Cardiac muscle cell (in vitro differentiated cells and primary cell): ENCODE measurements around the gene L3MBTL4. TPM values are rescaled to one million over a fixed set of nuclear protein-coding genes. Genes with fewer than 3 reads are reported as not detected.
A peak's percentile ranks its signal among the peaks of the same experiment; 100 is the strongest.

Experiments
- DNase-seq, 2 donors: peaks; one replicate each; pipeline versions ENCODE4 v3.0.0 to v3.0.0-alpha.2; 2010 to 2017; ENCODE audit warnings: low read depth in 1 of 2, low spot score in 1 of 2
- H3K27ac ChIP-seq: fragments of 200-600 bp; sonication (generic); 2 replicates; pipeline ENCODE4 v1.5.1; 2016
- H3K27me3 ChIP-seq: fragments of 200-600 bp; sonication (generic); 2 replicates; pipeline ENCODE4 v1.6.0; 2016; ENCODE audit warnings: control low read depth
- H3K36me3 ChIP-seq: fragments of 200-600 bp; sonication (generic); 2 replicates; pipeline ENCODE4 v1.5.1; 2016; ENCODE audit warnings: control low read depth
- H3K4me1 ChIP-seq: fragments of 200-600 bp; sonication (generic); 2 replicates; pipeline ENCODE4 v1.8.1; 2017; ENCODE audit warnings: low read depth, mild to moderate bottlenecking, mixed run types
- H3K4me3 ChIP-seq: fragments of 200-600 bp; sonication (generic); 2 replicates; pipeline ENCODE4 v1.5.1; 2016; ENCODE audit warnings: mild to moderate bottlenecking
- H3K9me3 ChIP-seq: fragments of 200-600 bp; sonication (generic); 2 replicates; pipeline ENCODE4 v1.5.1; 2017; ENCODE audit warnings: low read depth, mild to moderate bottlenecking, control low read depth
- CTCF ChIP-seq: IDR thresholded peaks from 2 replicates; pipeline ENCODE4 v1.5.1; 2012; ENCODE audit warnings: low read depth, mild to moderate bottlenecking, low read length
- polyA plus RNA-seq: library from polyadenylated mRNA; unstranded; fragments of >200 nt; fragmentation: Nextera tagmentation; extraction: Ambion mirVana; gene quantifications from 2 replicates; pipeline ENCODE4 v1.2.1, GENCODE V29; 2016
- total RNA-seq: library from RNA; depleted of rRNA; stranded (reverse); fragments of >200 nt; gene quantifications from 2 replicates; pipeline ENCODE4 v1.2.3, GENCODE V29; 2016

Gene L3MBTL4
- total and polyA plus RNA-seq, 2 experiments from 2014 or later = 4.4 to 7.7 TPM

GRCh38 chr18:6236258-6236657 lies 178.5 kb downstream of the L3MBTL4 start:
- no peak overlapping the region for H3K27ac ChIP-seq
- no peaks in the 10 kb centered on the region for H3K36me3 ChIP-seq
- H3K4me3 ChIP-seq = no peak overlapping the region
- H3K4me1 ChIP-seq = peaks cover 21% of the 10 kb centered on the region
- no peaks in the 10 kb centered on the region for H3K27me3 ChIP-seq
- no peak for TF ChIP-seq CTCF
- H3K9me3 ChIP-seq = no peaks in the 10 kb centered on the region
- DNase-seq = no peak

- H3K9me3 ChIP-seq = no peaks in the 10 kb centered on the region
- H3K4me1 ChIP-seq = peaks cover 34% of the 10 kb centered on the region
- H3K27ac ChIP-seq = peak overlapping the region; percentile 32
- H3K27me3 ChIP-seq = no peaks in the 10 kb centered on the region
- no peak for TF ChIP-seq CTCF
- H3K36me3 ChIP-seq = no peaks in the 10 kb centered on the region
- no peak for DNase-seq
- H3K4me3 ChIP-seq = no peak overlapping the region
Measured at GRCh38 chr18:6222271-6222670, 192.4 kb downstream of the L3MBTL4 start.

DNA sequence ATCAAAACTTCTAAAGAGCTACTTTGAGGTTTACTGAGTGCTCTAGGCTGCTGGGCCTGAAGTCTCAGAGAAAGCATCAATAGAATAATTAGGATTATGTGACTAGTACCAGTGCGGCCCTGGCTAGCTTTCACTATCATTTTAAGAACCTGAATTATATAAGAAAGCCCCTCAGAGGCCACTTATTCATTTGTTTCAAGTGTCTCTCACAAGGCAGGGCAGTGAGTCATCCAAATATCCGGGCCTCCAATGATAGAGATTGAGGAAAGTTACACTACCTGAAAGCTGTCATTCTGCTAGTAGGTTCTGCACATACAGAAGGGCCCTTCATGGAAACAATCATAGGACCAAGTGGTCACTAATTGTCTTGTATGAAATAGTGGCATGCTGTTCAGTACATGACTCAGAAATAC lies 193.1 kb downstream of the L3MBTL4 start:
- H3K4me1 ChIP-seq = peaks cover 34% of the 10 kb centered on the region
- no peak for DNase-seq
- no peak for TF ChIP-seq CTCF
- no peak overlapping the region for H3K4me3 ChIP-seq
- no peaks in the 10 kb centered on the region for H3K9me3 ChIP-seq
- peak overlapping the region; percentile 32 for H3K27ac ChIP-seq
- no peaks in the 10 kb centered on the region for H3K27me3 ChIP-seq
- no peaks in the 10 kb centered on the region for H3K36me3 ChIP-seq

- Histone ChIP-seq H3K36me3 (no peaks in the 10 kb centered on the region), H3K4me1 (peaks cover 41% of the 10 kb centered on the region), H3K27me3 (no peaks in the 10 kb centered on the region), H3K4me3 (no peak overlapping the region), H3K27ac (peak overlapping the region; percentile 50), H3K9me3 (no peaks in the 10 kb centered on the region)
- DNase-seq = no peak
- no peak for TF ChIP-seq CTCF
Measured at GRCh38 chr18:6220129-6220528, 194.6 kb downstream of the L3MBTL4 start.

- no peaks in the 10 kb centered on the region for H3K9me3 ChIP-seq
- DNase-seq = peak; percentile 62 to 74
- TF ChIP-seq CTCF = peak; percentile 85
- H3K4me1 ChIP-seq = peaks cover 41% of the 10 kb centered on the region
- H3K36me3 ChIP-seq = no peaks in the 10 kb centered on the region
- H3K27ac ChIP-seq = no peak overlapping the region
- no peaks in the 10 kb centered on the region for H3K27me3 ChIP-seq
- H3K4me3 ChIP-seq = no peak overlapping the region
Measured at GRCh38 chr18:6219116-6219717, 195.5 kb downstream of the L3MBTL4 start.

- peaks cover 31% of the 10 kb centered on the region for H3K4me1 ChIP-seq
- no peaks in the 10 kb centered on the region for H3K9me3 ChIP-seq
- no peaks in the 10 kb centered on the region for H3K27me3 ChIP-seq
- TF ChIP-seq CTCF = no peak
- peak in 1 of 2 donors; percentile 37 for DNase-seq
- no peak overlapping the region for H3K4me3 ChIP-seq
- no peaks in the 10 kb centered on the region for H3K36me3 ChIP-seq
- H3K27ac ChIP-seq = no peak overlapping the region
Measured at GRCh38 chr18:6215888-6216287, 198.8 kb downstream of the L3MBTL4 start.
